ENCODE results near the gene IL36RN. TPM values are rescaled to one million over a fixed set of nuclear protein-coding genes. Genes with fewer than 3 reads are reported as not detected.
A peak's percentile ranks its signal among the peaks of the same experiment; 100 is the strongest.

IL36RN gene
- total and polyA plus RNA-seq, 9 donors, result 0.16 to 5.0 TPM; not detected in 7

DNA sequence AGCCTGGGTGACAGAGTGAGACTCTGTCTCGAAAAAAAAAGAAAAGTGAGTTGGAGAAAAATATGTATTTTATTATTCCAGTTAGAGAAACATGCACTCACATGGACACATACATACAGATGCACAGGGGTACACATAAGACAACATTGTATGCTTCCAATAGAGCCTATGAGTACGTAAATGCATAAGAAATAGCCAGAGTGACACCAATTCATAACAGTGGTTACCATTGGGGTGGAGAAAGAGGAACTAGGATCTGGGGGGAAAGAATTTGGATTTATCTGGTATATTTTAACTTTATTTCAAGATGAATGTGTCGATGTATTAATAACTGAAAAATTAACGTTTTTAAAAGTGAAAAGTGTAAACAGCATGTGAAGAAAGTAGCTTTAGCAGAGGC is 37.7 kb upstream of the IL36RN start:
- Histone ChIP-seq H3K9me3 (replicated peaks; ENCODE audit: control insufficient read depth, low read depth, low read length) (no peaks in the 10 kb centered on the region), H3K4me1 (ENCODE audit: control insufficient read depth, insufficient read depth, low read length) (no peaks in the 10 kb centered on the region), H3K27me3 (ENCODE audit: control insufficient read depth, insufficient read depth, low read length) (no peaks in the 10 kb centered on the region), H3K4me3 (ENCODE audit: low read length) (no peak overlapping the region), H3K27ac (ENCODE audit: low read length) (no peak overlapping the region), H3K36me3 (ENCODE audit: control insufficient read depth, insufficient read depth, low read length) (no peaks in the 10 kb centered on the region)
- DNase-seq, result no peak
- 42% methylated on average over 3 of the region's 4 CpGs for whole genome bisulfite sequencing (ENCODE audit: insufficient coverage)

DNA sequence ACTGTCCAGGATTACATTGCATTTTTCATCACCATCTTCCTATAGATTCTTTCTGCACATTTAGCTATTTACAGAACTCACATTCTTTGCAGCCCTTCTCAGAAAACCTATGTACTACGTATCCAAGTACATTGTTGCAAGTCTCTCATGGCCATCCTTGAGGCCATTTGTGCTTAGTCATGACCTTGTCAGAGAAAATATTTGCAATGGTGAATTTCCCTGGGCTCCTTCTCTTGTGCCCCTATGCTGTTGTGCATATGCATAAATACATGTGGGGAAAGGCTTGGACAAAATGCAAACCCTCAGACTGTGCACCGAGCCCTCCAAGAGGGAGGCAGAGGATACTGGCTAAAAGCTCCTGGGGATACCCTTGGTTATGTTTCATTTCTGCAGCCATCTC is 34.2 kb upstream of the IL36RN start:
- no peak overlapping the region for H3K27ac ChIP-seq (ENCODE audit: low read length)
- DNase-seq, result no peak
- no peak overlapping the region for H3K4me3 ChIP-seq (ENCODE audit: low read length)
- no peaks in the 10 kb centered on the region for H3K36me3 ChIP-seq (ENCODE audit: control insufficient read depth, insufficient read depth, low read length)
- no peaks in the 10 kb centered on the region for H3K9me3 ChIP-seq (replicated peaks; ENCODE audit: control insufficient read depth, low read depth, low read length)
- no peaks in the 10 kb centered on the region for H3K4me1 ChIP-seq (ENCODE audit: control insufficient read depth, insufficient read depth, low read length)
- no peaks in the 10 kb centered on the region for H3K27me3 ChIP-seq (ENCODE audit: control insufficient read depth, insufficient read depth, low read length)
- no CpG with 5 or more reads among the region's 2 CpGs for WGBS (ENCODE audit: insufficient coverage)

DNA sequence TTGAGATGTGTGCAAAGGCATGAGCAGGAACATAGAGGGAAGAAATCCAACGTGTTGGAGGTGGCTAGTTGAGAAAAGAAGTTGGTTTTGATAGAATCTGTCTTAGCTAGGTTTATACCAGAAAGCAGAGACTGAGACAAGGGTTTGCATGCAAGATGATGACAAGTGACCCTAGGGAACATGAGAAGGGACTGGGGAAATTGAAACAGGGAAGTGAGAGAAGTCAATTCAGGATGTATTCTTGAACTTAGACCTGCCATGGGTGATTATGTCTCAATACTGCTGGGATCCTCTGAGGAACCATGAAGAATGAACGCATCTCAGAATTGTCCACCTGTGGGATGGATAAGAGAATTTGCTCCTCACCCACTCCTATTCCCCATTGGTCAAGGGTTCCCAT is 33.3 kb upstream of the IL36RN start:
- Histone ChIP-seq H3K9me3 (replicated peaks; ENCODE audit: control insufficient read depth, low read depth, low read length) (no peaks in the 10 kb centered on the region), H3K27me3 (ENCODE audit: control insufficient read depth, insufficient read depth, low read length) (no peaks in the 10 kb centered on the region), H3K27ac (ENCODE audit: low read length) (no peak overlapping the region), H3K4me1 (ENCODE audit: control insufficient read depth, insufficient read depth, low read length) (no peaks in the 10 kb centered on the region), H3K36me3 (ENCODE audit: control insufficient read depth, insufficient read depth, low read length) (no peaks in the 10 kb centered on the region), H3K4me3 (ENCODE audit: low read length) (no peak overlapping the region)
- 5% methylated on average over 1 of the region's 2 CpGs for WGBS (ENCODE audit: insufficient coverage)
- DNase-seq, result peak; percentile 9

DNA sequence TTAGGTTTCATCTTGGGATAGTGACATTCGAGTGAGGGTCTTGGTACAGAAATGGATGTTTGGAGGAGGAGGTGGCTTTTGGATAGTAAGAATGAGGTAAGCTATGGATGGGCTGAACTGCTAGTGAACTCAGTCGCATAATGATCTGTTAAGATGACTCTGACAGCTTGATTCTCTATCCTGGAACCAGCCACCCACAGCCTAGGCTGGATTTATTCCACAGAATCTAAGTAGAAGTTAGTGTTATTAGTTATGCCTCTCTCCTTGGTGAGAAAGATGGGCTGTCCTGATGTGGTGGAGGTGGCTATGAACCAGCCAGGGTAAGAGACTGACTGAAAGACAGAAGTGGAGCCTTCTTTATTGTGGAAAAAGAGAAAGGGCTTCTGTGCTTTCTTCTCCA is 31.3 kb upstream of the IL36RN start:
- no peak overlapping the region for H3K27ac ChIP-seq (ENCODE audit: low read length)
- H3K9me3 ChIP-seq (replicated peaks; ENCODE audit: control insufficient read depth, low read depth, low read length), result no peaks in the 10 kb centered on the region
- no peaks in the 10 kb centered on the region for H3K4me1 ChIP-seq (ENCODE audit: control insufficient read depth, insufficient read depth, low read length)
- H3K4me3 ChIP-seq (ENCODE audit: low read length), result no peak overlapping the region
- H3K36me3 ChIP-seq (ENCODE audit: control insufficient read depth, insufficient read depth, low read length), result no peaks in the 10 kb centered on the region
- WGBS (ENCODE audit: insufficient coverage), result 67% methylated on average over 1 of the region's 2 CpGs
- no peaks in the 10 kb centered on the region for H3K27me3 ChIP-seq (ENCODE audit: control insufficient read depth, insufficient read depth, low read length)
- DNase-seq, result no peak

DNA sequence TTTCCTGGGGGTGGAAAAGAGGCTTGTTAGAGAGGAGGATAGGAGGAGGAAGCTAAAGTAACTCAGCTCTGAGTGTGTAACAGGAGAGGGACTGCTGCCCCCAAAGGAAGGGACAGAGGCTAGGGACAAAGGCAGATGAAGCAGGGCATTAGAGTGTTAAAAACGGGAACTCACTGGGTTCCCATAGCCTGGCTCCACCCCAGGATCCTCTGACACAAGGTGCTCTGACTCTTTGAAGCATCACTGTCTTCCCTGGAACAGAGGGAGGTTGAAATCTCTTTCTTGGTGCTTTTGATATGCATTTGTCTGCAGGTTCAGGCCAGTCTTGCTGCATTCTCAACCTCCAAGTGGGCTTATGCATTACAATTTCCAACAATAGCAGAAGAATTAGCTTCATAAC is 30.9 kb upstream of the IL36RN start:
- no peaks in the 10 kb centered on the region for H3K9me3 ChIP-seq (replicated peaks; ENCODE audit: control insufficient read depth, low read depth, low read length)
- H3K4me3 ChIP-seq (ENCODE audit: low read length), result no peak overlapping the region
- no peaks in the 10 kb centered on the region for H3K4me1 ChIP-seq (ENCODE audit: control insufficient read depth, insufficient read depth, low read length)
- no peaks in the 10 kb centered on the region for H3K27me3 ChIP-seq (ENCODE audit: control insufficient read depth, insufficient read depth, low read length)
- H3K36me3 ChIP-seq (ENCODE audit: control insufficient read depth, insufficient read depth, low read length), result no peaks in the 10 kb centered on the region
- no CpG with 5 or more reads among the region's 1 CpG for WGBS (ENCODE audit: insufficient coverage)
- no peak for DNase-seq
- H3K27ac ChIP-seq (ENCODE audit: low read length), result no peak overlapping the region

DNA sequence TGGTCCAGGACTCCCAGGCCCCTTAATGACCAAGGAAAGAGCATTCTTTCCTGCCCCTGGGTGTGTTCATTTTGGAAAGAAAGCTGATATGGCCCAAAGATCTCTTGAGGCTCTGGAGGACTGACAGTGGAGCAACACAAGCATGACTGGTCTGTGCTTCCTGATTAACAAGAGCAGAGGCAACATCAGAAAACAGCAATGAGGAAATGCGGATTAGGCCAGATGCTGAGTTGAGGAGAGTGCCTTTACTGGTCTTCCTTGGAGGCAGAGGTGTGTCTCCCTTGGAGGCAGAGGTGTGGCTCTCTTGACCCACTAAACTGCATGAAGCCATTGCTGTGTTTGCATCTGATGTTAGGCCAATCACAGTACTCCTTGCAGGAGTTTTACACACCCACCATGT is 26.3 kb upstream of the IL36RN start:
- no peaks in the 10 kb centered on the region for H3K27me3 ChIP-seq (ENCODE audit: control insufficient read depth, insufficient read depth, low read length)
- no peak overlapping the region for H3K27ac ChIP-seq (ENCODE audit: low read length)
- WGBS (ENCODE audit: insufficient coverage), result 100% methylated on average over 1 of the region's 1 CpG
- DNase-seq, result no peak
- no peaks in the 10 kb centered on the region for H3K36me3 ChIP-seq (ENCODE audit: control insufficient read depth, insufficient read depth, low read length)
- no peaks in the 10 kb centered on the region for H3K9me3 ChIP-seq (replicated peaks; ENCODE audit: control insufficient read depth, low read depth, low read length)
- no peak overlapping the region for H3K4me3 ChIP-seq (ENCODE audit: low read length)
- no peaks in the 10 kb centered on the region for H3K4me1 ChIP-seq (ENCODE audit: control insufficient read depth, insufficient read depth, low read length)

DNA sequence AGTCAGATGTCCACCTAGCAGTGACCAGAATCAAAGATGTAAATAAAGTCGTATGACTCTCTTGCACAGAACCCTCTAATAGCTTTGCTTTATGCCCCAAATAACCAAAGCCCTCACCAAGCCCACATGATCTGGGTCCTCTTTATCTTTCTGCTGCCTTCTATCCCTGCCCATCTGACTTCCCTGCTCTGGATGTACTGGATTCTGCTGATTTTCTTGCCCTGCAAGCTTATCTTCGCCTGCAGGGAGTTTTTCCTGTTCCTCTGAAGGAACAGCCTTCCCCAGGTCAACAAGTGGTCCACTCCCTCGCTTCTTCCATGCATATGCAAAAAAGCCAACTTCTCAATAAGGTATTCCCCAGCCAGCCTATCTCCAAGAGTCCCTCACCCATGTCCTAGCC is 25.0 kb upstream of the IL36RN start:
- H3K27ac ChIP-seq (ENCODE audit: low read length), result no peak overlapping the region
- H3K27me3 ChIP-seq (ENCODE audit: control insufficient read depth, insufficient read depth, low read length), result no peaks in the 10 kb centered on the region
- H3K4me3 ChIP-seq (ENCODE audit: low read length), result no peak overlapping the region
- no peak for DNase-seq
- no peaks in the 10 kb centered on the region for H3K4me1 ChIP-seq (ENCODE audit: control insufficient read depth, insufficient read depth, low read length)
- 86% methylated on average over 3 of the region's 3 CpGs for WGBS (ENCODE audit: insufficient coverage)
- H3K9me3 ChIP-seq (replicated peaks; ENCODE audit: control insufficient read depth, low read depth, low read length), result no peaks in the 10 kb centered on the region
- no peaks in the 10 kb centered on the region for H3K36me3 ChIP-seq (ENCODE audit: control insufficient read depth, insufficient read depth, low read length)

DNA sequence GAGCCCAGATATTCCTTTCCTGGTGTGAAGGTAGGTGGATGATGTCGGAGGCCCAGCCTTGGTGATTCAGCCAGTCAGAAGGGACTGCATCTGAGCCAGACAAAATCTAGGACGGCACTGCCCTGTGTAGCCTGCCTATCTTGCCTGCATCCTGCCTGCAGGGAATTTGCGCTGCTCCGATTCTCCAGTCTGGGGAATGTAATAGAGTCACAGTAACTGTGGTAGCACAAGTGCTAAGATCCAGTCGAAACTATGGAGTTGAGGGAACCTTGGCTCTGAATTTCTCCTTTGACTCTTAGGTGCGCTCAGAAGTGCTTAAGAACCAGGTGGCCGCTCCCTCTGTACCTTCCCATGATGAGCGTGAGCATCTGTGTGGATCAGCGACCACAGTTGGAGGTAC is 22.2 kb upstream of the IL36RN start:
- no peak for DNase-seq
- H3K36me3 ChIP-seq (ENCODE audit: control insufficient read depth, insufficient read depth, low read length), result no peaks in the 10 kb centered on the region
- H3K4me3 ChIP-seq (ENCODE audit: low read length), result no peak overlapping the region
- no peaks in the 10 kb centered on the region for H3K9me3 ChIP-seq (replicated peaks; ENCODE audit: control insufficient read depth, low read depth, low read length)
- 86% methylated on average over 9 of the region's 9 CpGs for WGBS (ENCODE audit: insufficient coverage)
- no peaks in the 10 kb centered on the region for H3K4me1 ChIP-seq (ENCODE audit: control insufficient read depth, insufficient read depth, low read length)
- no peaks in the 10 kb centered on the region for H3K27me3 ChIP-seq (ENCODE audit: control insufficient read depth, insufficient read depth, low read length)
- no peak overlapping the region for H3K27ac ChIP-seq (ENCODE audit: low read length)

DNA sequence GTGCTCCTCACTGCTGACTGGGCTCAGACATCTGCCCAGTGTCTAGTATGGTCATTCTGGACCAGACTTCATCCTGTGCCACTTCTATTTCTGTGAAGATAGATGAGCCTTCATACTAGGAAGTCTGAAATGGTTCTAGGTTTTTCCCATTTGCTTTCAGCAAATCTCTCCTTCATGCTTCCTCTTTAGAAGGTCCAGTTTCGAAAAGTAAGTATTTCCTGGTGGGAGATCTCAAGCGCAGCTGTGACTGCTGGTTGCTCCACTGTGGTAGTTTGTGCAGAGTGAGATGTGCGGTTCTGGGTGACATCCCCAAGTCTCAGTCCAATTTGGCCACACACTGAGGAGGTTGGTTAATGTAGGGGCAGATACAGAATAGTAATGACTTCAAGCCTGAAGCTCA is 20.7 kb upstream of the IL36RN start:
- Histone ChIP-seq H3K36me3 (ENCODE audit: control insufficient read depth, insufficient read depth, low read length) (no peaks in the 10 kb centered on the region), H3K27ac (ENCODE audit: low read length) (no peak overlapping the region), H3K27me3 (ENCODE audit: control insufficient read depth, insufficient read depth, low read length) (no peaks in the 10 kb centered on the region), H3K4me1 (ENCODE audit: control insufficient read depth, insufficient read depth, low read length) (no peaks in the 10 kb centered on the region), H3K4me3 (ENCODE audit: low read length) (no peak overlapping the region), H3K9me3 (replicated peaks; ENCODE audit: control insufficient read depth, low read depth, low read length) (no peaks in the 10 kb centered on the region)
- 90% methylated on average over 2 of the region's 3 CpGs for WGBS (ENCODE audit: insufficient coverage)
- peak; percentile 7 for DNase-seq

DNA sequence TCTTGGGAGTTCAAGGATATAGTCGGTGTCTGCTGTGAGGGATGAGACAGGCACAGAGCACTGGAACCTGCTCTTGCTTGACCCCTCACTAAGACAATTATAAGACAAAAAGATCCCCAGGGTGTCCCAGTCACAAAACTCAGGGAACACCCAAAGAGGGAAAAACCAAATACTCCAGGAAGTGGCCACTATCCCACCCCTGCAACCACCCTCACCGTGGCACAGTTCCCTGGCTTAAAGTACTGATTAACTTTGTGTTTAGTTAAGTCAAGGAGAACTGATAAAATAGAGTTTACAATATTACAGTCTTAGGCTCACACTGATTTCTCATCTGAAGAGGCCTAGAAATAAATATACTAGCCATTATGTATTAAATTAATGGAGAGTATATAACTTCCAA is 19.8 kb upstream of the IL36RN start:
- no CpG with 5 or more reads among the region's 2 CpGs for WGBS (ENCODE audit: insufficient coverage)
- no peaks in the 10 kb centered on the region for H3K36me3 ChIP-seq (ENCODE audit: control insufficient read depth, insufficient read depth, low read length)
- no peaks in the 10 kb centered on the region for H3K27me3 ChIP-seq (ENCODE audit: control insufficient read depth, insufficient read depth, low read length)
- H3K9me3 ChIP-seq (replicated peaks; ENCODE audit: control insufficient read depth, low read depth, low read length), result no peaks in the 10 kb centered on the region
- DNase-seq, result no peak
- H3K27ac ChIP-seq (ENCODE audit: low read length), result no peak overlapping the region
- no peak overlapping the region for H3K4me3 ChIP-seq (ENCODE audit: low read length)
- no peaks in the 10 kb centered on the region for H3K4me1 ChIP-seq (ENCODE audit: control insufficient read depth, insufficient read depth, low read length)

DNA sequence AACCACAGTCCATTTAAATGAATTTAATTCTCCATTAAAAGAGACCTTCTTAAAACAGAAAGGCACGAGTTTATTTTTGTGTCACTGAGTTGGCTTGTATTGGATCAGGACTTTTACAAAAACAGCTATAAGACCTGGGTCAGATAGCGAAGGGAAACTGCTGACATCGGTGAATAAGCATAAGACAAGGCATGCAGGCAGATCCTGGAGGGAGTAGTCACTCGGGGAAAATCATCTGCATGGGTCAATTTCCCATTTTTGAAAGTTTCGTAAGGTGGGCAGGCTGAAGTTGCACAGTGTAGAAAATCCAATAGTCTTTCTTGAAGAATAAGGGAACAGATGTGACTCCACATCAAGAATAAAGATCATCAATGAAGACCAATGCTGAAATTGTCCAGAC is 19.3 kb upstream of the IL36RN start:
- peak; percentile 11 for DNase-seq
- Histone ChIP-seq H3K36me3 (ENCODE audit: control insufficient read depth, insufficient read depth, low read length) (no peaks in the 10 kb centered on the region), H3K27ac (ENCODE audit: low read length) (no peak overlapping the region), H3K4me1 (ENCODE audit: control insufficient read depth, insufficient read depth, low read length) (no peaks in the 10 kb centered on the region), H3K27me3 (ENCODE audit: control insufficient read depth, insufficient read depth, low read length) (no peaks in the 10 kb centered on the region), H3K9me3 (replicated peaks; ENCODE audit: control insufficient read depth, low read depth, low read length) (no peaks in the 10 kb centered on the region), H3K4me3 (ENCODE audit: low read length) (no peak overlapping the region)
- 45% methylated on average over 4 of the region's 5 CpGs for WGBS (ENCODE audit: insufficient coverage)
